HG03442 (cell line): ENCODE results near the gene SMIM36.
"Not testable (repeated sequence)": the region's sequence is repeated elsewhere in the genome, so short reads cannot be mapped to it uniquely, and the experiment has no call there.

Experiments used
- ATAC-seq: cut with Tn5 transposase; IDR thresholded peaks from one replicate; pipeline ENCODE4 v1.9.1; 2021; ENCODE audit warnings: mild to moderate bottlenecking, moderate library complexity; ENCODE audit not compliant: unreplicated experiment

SMIM36 gene

DNA sequence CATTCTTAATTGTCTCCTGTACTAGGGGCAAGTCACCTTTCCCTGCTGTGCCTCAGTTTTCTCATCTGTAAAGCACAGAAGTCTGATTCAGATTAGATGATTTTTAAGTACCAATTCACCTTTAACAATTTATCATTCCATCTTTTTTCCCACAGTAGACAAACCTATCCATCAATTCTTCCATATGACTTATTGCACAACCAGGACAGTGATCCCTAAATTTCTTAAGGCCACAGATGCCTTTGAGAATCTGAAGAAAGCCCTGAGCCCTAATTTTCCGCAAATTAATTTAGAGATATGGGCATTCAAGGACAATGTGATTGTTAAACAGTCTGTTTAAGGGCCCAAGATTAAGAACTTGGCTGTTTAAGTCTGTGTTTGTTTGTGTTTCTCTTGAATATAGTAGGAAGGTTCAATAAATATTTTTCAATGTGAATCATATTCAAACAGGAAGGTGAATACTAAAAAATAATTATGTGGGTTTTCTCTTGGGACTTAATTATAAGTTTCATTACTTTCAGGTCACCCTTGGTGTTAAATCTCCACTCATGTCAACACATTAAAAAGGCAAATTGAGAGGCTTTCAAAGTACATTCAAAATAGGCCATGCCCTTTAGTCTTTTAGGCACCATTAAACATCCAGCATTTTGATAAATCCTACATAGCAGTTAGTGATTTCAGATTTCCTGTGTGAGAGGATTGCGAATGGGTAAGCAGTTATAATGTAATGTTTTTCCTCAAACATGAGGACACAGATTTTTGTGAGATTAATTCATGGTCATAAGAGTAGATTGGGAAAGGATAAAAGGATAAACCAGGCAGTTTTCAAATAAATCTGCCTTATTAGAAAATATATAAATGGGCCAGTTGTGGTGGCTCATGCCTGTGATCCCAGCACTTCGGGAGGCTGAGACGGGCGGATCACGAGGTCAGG lies 54.7 kb downstream of the SMIM36 start:
- no peak for ATAC-seq

GRCh38 chr17:55454906-55455474 lies 56.3 kb downstream of the SMIM36 start:
- no peak for ATAC-seq

- no peak for ATAC-seq
Measured at GRCh38 chr17:55453839-55454557, 57.3 kb downstream of the SMIM36 start.

DNA sequence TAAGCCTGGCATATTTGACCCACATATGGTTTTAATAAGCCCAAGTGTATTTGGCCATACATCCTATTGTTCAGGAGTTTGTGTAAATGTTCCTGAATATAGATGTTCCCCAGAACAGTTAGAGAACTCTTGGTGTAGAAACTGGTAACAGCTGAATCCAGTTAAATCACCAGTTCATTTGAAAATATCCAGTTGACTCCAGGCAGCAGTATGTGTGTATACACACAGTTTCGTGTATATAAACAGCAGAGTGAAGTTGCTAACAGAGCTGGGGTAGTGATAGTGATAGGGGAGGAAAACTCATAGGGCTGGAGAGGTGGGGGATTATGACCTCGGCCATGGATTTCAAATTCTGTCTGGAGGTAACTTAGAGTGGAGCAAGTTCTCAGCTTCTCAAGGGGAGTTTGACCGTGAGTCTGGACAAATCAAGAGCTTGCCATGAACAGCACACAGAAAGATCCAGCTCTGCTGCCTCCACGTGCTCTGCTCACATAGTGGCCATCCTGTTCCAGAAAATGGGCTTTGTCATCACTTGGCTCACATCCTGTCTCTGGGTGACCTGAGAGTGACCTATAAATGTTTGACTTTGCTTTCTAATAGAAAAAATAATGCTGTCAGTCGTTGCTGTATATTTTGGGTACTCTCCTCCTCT lies 59.0 kb downstream of the SMIM36 start:
- ATAC-seq, result peak; percentile 49

GRCh38 chr17:55451758-55452138 lies 59.5 kb downstream of the SMIM36 start:
- no peak for ATAC-seq

DNA sequence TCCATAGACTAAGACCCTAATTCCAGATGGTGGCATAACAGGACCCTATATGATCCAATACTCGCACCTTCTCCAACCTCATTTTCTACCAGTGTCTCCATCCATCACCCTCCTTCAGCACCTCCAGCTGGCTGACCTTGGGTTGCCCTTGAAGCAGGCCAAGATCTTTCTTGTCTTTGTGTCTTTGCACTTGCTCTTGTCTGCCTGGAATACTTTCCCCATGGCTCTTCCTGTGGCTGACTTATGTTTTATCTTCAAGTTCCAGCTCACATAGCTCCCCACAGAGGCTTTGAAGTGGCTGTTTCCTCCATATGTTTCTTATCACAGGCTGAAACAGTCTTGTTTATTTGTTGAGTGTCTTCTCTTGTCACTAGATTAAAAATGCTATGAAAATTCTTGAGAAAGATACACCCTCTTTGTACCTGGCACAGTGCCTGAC lies 60.0 kb downstream of the SMIM36 start:
- ATAC-seq, result no peak

DNA sequence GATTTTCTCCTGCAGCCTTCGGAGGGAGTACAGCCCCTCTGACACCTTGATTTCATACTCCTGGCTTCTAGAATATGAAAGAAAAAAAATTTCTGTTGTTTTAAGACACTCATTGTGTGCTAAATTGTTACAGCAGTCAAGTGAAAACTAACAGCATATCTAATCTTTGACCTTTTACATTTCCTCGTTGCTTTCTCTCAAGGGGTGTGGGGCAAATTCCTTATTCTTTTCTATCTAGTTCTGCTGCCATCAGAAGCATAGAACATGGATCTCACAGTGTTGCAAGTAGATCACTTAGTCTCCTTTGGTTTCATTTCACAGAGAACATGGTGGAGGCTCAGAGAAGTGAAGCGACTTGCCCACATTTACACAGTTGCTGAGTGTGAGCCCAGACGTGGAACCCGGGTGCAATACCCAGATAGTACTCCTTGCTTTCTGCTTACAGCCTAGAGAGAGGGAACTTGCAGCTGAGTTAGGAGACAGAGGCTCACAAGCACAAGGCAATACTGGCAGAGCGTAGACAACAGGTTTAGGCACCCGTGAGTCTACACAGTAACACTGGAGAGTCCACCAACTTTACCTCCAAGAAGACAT lies 60.9 kb downstream of the SMIM36 start:
- ATAC-seq, result no peak

DNA sequence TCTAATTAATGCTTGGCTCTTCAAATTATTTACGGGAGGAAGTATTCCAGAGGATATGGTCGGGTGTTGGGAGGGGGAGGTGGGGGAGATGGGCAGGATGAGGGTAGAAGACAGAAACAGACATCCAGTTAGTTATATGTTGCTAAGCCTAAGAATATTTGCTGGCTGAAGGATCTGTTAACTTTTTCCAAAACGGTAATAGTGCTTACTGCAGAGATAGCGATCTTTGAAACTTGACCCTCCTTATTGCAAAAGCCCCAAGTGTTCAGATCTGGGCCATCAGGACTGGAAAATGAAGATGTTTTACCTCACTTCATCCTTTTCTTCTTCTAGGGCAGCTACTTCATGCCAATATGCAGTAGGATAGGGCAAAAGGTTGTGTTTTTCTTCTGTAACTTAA lies 62.6 kb downstream of the SMIM36 start:
- ATAC-seq, result no peak

DNA sequence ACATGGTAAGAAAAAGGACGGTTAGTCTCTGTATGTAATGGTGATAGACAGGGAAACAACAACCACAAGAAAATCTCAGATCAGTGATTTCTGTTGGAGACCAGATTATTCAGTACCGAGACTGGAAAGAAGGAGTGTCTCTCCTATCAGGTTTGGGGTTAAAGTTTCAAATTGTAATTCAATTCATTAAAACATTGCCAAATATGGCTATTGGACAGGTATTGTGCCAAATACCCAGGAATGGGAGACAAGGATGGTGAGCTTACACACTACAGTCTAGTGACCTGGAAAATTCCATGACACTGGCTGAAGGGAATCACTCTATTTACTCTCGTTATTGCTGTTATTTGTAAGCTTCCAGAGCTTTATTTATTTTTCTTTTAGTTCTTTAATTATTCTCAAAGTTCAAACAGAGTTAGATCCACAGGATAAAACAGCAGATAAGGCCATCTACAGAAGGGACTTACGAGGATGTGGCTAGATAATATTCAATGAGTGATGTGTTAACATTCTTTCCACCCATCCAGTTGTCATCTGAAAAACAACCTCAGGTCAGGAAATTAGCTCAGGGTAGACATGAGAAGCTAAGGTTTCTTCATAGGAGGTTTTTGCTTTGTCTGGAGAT lies 64.6 kb downstream of the SMIM36 start:
- ATAC-seq, result no peak

DNA sequence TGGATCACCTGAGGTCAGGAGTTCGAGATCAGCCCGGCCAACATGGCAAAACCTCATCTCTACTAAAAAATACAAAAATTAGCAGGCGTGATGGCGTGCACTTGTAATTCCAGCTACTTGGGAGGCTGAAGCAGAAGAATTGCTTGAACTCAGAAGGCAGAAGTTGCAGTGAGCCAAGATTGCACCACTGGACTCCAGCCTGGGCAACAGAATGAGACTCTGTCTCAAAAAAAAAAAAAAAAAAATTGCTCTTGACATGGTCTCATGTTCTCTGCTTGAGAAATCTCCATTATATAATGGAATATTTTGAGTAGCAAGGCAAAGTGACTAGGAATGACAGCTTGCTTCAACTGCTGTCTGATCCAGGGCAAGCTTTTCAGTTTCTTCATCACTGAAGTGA lies 65.2 kb downstream of the SMIM36 start:
- not testable (repeated sequence) for ATAC-seq

GRCh38 chr17:55444471-55445441 lies 66.5 kb downstream of the SMIM36 start:
- ATAC-seq, result peak; percentile 72

DNA sequence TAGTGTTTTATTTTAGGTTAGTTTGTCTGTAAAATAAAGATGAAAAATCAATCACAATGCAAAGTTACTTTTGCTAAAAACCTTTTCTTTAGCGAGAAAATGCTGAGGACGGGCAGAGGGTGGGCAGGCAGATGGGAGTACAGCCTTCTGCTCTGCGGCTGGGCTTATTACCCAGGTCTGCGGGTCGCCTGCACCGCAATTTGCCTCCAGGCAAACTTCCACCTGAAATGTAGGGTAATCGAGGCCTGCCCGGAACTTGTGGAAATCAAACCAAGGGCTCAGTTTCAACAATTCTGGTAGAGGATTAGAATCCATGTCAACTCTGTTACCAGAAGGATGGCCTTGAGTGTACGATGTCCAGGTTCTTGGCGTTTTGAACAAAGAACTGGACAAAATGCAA lies 67.3 kb downstream of the SMIM36 start:
- ATAC-seq, result no peak

DNA sequence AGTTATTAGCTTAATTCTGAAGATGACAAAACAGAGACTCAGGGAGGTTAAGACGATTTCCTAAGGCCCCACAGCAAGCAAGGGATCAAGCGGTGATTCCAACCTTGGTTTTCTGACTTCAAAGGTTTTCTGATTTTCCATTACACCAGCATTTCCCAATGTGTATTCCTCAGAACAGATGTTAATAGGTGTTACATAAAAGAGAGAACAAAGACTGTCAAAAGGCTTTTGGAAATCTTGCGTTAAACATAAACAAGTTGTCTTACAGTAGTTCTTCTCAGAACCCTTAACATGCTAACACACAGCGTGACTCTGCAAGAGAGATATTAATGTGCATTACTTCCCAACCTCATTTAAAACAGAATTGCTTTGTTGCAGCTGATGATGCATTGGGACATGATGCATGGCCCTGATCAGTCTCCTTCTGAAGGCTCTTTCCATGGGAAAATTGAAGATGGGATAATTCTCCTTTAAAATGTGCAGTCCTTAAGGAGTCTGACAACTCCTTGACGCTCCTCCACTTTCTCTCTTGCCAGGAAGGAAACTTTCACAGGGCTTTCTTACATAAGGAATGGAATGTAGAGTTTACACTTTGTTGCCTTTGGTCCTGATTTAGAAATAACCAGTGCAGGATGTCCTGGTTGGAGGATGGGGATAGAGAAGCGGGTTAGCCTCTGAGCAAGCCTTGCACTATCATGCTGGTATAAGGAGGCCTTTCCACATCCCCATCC lies 68.1 kb downstream of the SMIM36 start:
- no peak for ATAC-seq

- no peak for ATAC-seq
Measured at GRCh38 chr17:55442462-55442861, 68.8 kb downstream of the SMIM36 start.

- ATAC-seq, result no peak
Measured at GRCh38 chr17:55441544-55441943, 69.7 kb downstream of the SMIM36 start.

GRCh38 chr17:55440391-55440790 lies 70.9 kb downstream of the SMIM36 start:
- no peak for ATAC-seq

- ATAC-seq, result peak; percentile 65
Measured at GRCh38 chr17:55437159-55437605, 74.1 kb downstream of the SMIM36 start.
